NB4 (cell line): ENCODE measurements around the gene USB1.

Experiments used
- DNase-seq: peaks from one replicate; pipeline ENCODE4 v3.0.0; 2010; ENCODE audit warnings: low read depth
- H3K4me3 ChIP-seq: one replicate; pipeline ENCODE4 v1.5.1; 2011; ENCODE audit warnings: mild to moderate bottlenecking, low read depth, low read length, moderate library complexity
- MYC ChIP-seq: IDR thresholded peaks from 2 replicates; pipeline ENCODE4 v1.6.1; 2011; ENCODE audit warnings: low read depth, low read length
- POLR2A ChIP-seq: IDR thresholded peaks from 2 replicates; pipeline ENCODE4 v1.6.1; 2011; ENCODE audit warnings: mild to moderate bottlenecking; ENCODE audit not compliant: insufficient read length; ENCODE audit errors: extremely low read depth
- TF ChIP-seq, protein P1 (sequence below): IDR thresholded peaks from 2 replicates; pipeline ENCODE4 v1.6.1; 2011; ENCODE audit warnings: low read depth, low read length
- TF ChIP-seq, protein P2 (sequence below): IDR thresholded peaks from one replicate; pipeline ENCODE4 v1.5.1; 2012; ENCODE audit warnings: low read depth, low read length

USB1 gene

DNA sequence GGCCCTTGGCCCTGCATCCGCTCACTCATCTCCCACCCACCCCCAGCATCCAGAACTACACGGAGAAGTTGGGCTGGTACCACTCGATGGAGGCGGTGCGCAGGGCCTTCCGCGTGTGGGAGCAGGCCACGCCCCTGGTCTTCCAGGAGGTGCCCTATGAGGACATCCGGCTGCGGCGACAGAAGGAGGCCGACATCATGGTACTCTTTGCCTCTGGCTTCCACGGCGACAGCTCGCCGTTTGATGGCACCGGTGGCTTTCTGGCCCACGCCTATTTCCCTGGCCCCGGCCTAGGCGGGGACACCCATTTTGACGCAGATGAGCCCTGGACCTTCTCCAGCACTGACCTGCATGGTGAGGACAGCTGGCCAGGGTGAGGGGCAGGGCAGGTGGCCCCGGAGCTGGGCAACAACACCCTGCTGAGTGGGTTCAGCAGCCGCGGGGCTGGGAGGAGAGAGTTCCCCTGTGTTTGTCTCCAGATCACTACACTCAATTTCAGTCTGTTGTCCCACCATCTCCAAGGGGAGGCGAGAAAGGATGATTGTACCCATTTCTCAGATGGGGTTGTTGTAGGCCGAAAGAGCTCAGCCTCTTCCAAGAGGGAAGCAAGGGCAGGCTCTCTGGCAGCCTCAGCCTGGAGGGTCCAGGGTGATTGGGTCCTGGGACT is 38.8 kb downstream of the USB1 start:
- no peak overlapping the region for H3K4me3 ChIP-seq
- TF ChIP-seq, protein P1, sequence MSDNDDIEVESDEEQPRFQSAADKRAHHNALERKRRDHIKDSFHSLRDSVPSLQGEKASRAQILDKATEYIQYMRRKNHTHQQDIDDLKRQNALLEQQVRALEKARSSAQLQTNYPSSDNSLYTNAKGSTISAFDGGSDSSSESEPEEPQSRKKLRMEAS = no peak
- TF ChIP-seq MYC = no peak
- TF ChIP-seq, protein P2, sequence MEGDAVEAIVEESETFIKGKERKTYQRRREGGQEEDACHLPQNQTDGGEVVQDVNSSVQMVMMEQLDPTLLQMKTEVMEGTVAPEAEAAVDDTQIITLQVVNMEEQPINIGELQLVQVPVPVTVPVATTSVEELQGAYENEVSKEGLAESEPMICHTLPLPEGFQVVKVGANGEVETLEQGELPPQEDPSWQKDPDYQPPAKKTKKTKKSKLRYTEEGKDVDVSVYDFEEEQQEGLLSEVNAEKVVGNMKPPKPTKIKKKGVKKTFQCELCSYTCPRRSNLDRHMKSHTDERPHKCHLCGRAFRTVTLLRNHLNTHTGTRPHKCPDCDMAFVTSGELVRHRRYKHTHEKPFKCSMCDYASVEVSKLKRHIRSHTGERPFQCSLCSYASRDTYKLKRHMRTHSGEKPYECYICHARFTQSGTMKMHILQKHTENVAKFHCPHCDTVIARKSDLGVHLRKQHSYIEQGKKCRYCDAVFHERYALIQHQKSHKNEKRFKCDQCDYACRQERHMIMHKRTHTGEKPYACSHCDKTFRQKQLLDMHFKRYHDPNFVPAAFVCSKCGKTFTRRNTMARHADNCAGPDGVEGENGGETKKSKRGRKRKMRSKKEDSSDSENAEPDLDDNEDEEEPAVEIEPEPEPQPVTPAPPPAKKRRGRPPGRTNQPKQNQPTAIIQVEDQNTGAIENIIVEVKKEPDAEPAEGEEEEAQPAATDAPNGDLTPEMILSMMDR = no peak
- TF ChIP-seq POLR2A = no peak
- no peak for DNase-seq

DNA sequence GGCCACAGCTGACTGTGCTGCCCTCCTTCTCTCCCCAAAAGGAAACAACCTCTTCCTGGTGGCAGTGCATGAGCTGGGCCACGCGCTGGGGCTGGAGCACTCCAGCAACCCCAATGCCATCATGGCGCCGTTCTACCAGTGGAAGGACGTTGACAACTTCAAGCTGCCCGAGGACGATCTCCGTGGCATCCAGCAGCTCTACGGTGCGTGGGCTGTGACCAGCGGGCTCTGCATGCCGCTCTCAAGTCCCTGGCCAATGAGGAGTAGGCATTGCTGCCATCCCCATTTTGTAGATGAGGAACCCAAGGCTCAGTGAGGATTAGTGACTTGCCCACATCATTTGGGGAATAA is 39.3 kb downstream of the USB1 start:
- no peak overlapping the region for H3K4me3 ChIP-seq
- DNase-seq = no peak
- TF ChIP-seq, protein P1 = no peak
- TF ChIP-seq MYC (no peak), POLR2A (no peak)
- TF ChIP-seq, protein P2 = no peak

DNA sequence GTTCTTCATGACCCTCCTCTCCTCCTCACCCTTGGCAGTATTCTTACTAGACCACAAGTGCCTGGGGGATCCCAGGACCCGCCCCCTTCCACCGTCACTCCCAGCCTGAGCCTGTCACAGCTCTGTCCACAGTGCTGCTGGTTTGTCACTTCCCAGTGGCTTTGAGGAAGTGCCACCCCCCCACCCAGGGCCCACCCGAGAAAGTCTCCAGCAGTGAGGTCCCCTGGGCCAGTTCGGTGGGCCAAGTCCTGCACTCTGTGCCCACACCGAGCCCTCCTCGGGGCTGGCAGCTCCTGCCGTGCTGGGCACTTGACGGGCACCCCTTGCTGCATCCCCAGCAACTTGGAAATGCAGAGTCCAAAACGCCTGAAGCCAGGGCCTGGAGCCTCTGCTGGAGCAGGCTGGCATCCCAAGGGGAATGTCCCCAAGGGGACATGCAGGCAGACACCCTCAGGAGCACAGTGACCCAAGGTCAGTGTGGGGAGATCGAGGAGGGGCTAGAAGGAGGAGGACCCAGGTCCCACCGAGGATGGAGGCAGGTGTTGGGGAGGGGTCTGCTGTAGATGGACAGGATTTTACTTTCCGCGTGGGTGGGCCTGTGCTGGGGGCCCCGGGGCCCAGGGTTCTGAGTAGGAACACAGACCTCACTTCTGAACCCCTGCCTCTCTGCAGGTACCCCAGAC is 39.9 kb downstream of the USB1 start:
- H3K4me3 ChIP-seq = no peak overlapping the region
- TF ChIP-seq, protein P2 = no peak
- TF ChIP-seq, protein P1 = no peak
- TF ChIP-seq POLR2A (no peak), MYC (no peak)
- DNase-seq = peak; percentile 69

DNA sequence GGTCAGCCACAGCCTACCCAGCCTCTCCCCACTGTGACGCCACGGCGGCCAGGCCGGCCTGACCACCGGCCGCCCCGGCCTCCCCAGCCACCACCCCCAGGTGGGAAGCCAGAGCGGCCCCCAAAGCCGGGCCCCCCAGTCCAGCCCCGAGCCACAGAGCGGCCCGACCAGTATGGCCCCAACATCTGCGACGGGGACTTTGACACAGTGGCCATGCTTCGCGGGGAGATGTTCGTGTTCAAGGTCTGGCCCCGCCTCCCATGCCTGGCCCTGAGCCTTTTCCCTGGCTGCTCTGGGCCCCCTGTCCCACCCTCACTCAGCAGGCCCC is 40.4 kb downstream of the USB1 start:
- TF ChIP-seq POLR2A = no peak
- TF ChIP-seq MYC = no peak
- TF ChIP-seq, protein P2 = no peak
- TF ChIP-seq, protein P1 = no peak
- DNase-seq = no peak
- no peak overlapping the region for H3K4me3 ChIP-seq

DNA sequence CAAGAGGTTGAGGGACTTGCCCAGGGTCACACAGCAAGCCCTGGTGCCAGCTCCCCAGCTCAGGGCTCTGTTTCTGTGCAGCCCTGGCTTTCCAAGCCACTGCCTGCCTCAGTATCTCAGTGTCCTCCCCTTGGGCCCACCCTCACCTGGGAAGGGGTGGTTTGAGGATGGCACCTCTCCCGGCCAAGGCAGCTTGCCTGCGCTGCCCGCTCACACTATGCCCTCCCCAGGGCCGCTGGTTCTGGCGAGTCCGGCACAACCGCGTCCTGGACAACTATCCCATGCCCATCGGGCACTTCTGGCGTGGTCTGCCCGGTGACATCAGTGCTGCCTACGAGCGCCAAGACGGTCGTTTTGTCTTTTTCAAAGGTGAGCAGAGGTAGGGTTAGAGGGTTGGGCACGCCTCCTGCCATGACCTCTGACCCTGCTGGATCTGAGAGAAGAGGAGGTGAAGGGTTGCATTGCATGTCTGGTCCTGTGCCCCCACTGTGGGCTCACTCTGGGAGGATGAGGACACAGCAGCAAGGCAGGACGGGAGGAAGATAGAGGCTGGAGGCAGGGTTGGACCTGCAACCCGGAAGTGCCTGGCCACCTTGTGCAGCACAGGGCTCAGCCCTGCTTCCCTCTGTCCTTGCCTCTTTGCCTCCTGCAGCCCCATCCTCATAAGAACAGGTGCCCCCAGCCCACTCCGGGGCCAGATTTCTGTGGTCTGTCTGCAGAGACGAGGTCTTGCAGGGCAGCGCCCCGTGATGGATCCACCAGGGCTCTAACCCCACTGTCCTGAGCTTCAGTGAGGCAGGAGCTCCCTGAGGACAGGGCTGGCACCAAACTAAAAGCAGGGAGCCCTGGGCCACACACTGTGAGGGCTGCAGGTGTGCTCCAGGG is 41.0 kb downstream of the USB1 start:
- H3K4me3 ChIP-seq = no peak overlapping the region
- no peak for DNase-seq
- no peak for TF ChIP-seq MYC
- TF ChIP-seq, protein P2 = no peak
- TF ChIP-seq, protein P1 = no peak
- no peak for TF ChIP-seq POLR2A
